Osteoblast (primary cell): ENCODE measurements around the gene SLC35F5. TPM values are rescaled to one million over a fixed set of nuclear protein-coding genes. Genes with fewer than 3 reads are reported as not detected.

ENCODE experiments used
- DNase-seq: peaks from one replicate; pipeline ENCODE4 v3.0.0; 2011; ENCODE audit warnings: low spot score, mixed read lengths; ENCODE audit not compliant: insufficient read length; ENCODE audit errors: missing footprints
- H2AFZ ChIP-seq: 2 replicates; pipeline ENCODE4 v1.6.0; 2011; ENCODE audit warnings: mild to moderate bottlenecking, low read length
- H3K27ac ChIP-seq: 2 replicates; pipeline ENCODE4 v1.5.1; 2011; ENCODE audit warnings: mild to moderate bottlenecking, low read depth, low read length, moderate library complexity
- H3K27me3 ChIP-seq: 2 replicates; pipeline ENCODE4 v1.6.0; 2012; ENCODE audit warnings: mild to moderate bottlenecking, control low read depth, inconsistent platforms, low read length, moderate library complexity; ENCODE audit not compliant: insufficient read depth
- H3K36me3 ChIP-seq: 2 replicates; pipeline ENCODE4 v1.5.1; 2011; ENCODE audit warnings: mild to moderate bottlenecking, low read length, control low read depth, moderate library complexity; ENCODE audit not compliant: insufficient read depth
- H3K4me1 ChIP-seq: 2 replicates; pipeline ENCODE4 v1.5.1; 2011; ENCODE audit warnings: mild to moderate bottlenecking, low read length, control low read depth, moderate library complexity; ENCODE audit not compliant: insufficient read depth
- H3K4me2 ChIP-seq: 2 replicates; pipeline ENCODE4 v1.6.0; 2011; ENCODE audit warnings: mild to moderate bottlenecking, low read length; ENCODE audit not compliant: insufficient read depth
- H3K4me3 ChIP-seq: fragments of 200-600 bp; sonication (generic); 3 replicates; pipeline ENCODE4 v1.5.1; 2012; ENCODE audit warnings: mild to moderate bottlenecking, low read length, inconsistent platforms; ENCODE audit not compliant: insufficient read depth
- H3K79me2 ChIP-seq: 2 replicates; pipeline ENCODE4 v1.6.0; 2012; ENCODE audit warnings: mild to moderate bottlenecking, low read length, control low read depth, inconsistent platforms; ENCODE audit not compliant: insufficient read depth
- H3K9me3 ChIP-seq: 2 replicates; pipeline ENCODE4 v1.5.1; 2011; ENCODE audit warnings: low read depth, low read length, control low read depth
- H4K20me1 ChIP-seq: 2 replicates; pipeline ENCODE4 v1.6.0; 2012; ENCODE audit warnings: mild to moderate bottlenecking, low read length, control low read depth; ENCODE audit not compliant: insufficient read depth
- CTCF ChIP-seq: IDR thresholded peaks from 2 replicates; pipeline ENCODE4 v1.5.1; 2011; ENCODE audit warnings: mild to moderate bottlenecking, low read depth, low read length, moderate library complexity; ENCODE audit errors: extremely low read depth
- total RNA-seq: library from RNA; depleted of rRNA; stranded (reverse); fragments of >200 nt; gene quantifications from 2 replicates; pipeline ENCODE4 v1.2.3, GENCODE V29; 2012

The SLC35F5 gene
- total RNA-seq, 1 donor: 245 TPM

GRCh38 chr2:113765276-113765675 lies 8.8 kb upstream of the SLC35F5 start:
- H4K20me1 ChIP-seq: no peaks in the 10 kb centered on the region
- no peak overlapping the region for H3K4me3 ChIP-seq
- no peak overlapping the region for H2AFZ ChIP-seq
- no peaks in the 10 kb centered on the region for H3K79me2 ChIP-seq
- DNase-seq: no peak
- no peak for TF ChIP-seq CTCF
- H3K4me1 ChIP-seq: peaks cover 25% of the 10 kb centered on the region
- H3K4me2 ChIP-seq: no peak overlapping the region
- no peaks in the 10 kb centered on the region for H3K9me3 ChIP-seq
- no peak overlapping the region for H3K27ac ChIP-seq
- H3K36me3 ChIP-seq: no peaks in the 10 kb centered on the region
- no peaks in the 10 kb centered on the region for H3K27me3 ChIP-seq

GRCh38 chr2:113762377-113763118 lies 6.1 kb upstream of the SLC35F5 start:
- no peaks in the 10 kb centered on the region for H3K9me3 ChIP-seq
- peak overlapping the region; percentile 26 for H3K4me3 ChIP-seq
- peak overlapping the region; percentile 90 for H3K27ac ChIP-seq
- no peak for TF ChIP-seq CTCF
- H3K4me1 ChIP-seq: peaks cover 31% of the 10 kb centered on the region
- H3K4me2 ChIP-seq: peak overlapping the region; percentile 72
- H3K36me3 ChIP-seq: no peaks in the 10 kb centered on the region
- DNase-seq: peak; percentile 78
- H3K79me2 ChIP-seq: no peaks in the 10 kb centered on the region
- H3K27me3 ChIP-seq: no peaks in the 10 kb centered on the region
- H2AFZ ChIP-seq: peak overlapping the region; percentile 66
- no peaks in the 10 kb centered on the region for H4K20me1 ChIP-seq

- H4K20me1 ChIP-seq: no peaks in the 10 kb centered on the region
- H3K9me3 ChIP-seq: no peaks in the 10 kb centered on the region
- DNase-seq: peak; percentile 42
- H3K36me3 ChIP-seq: no peaks in the 10 kb centered on the region
- no peak for TF ChIP-seq CTCF
- peaks cover 10% of the 10 kb centered on the region for H3K79me2 ChIP-seq
- peak overlapping the region; percentile 41 for H3K4me2 ChIP-seq
- H3K4me3 ChIP-seq: no peak overlapping the region
- H3K27me3 ChIP-seq: no peaks in the 10 kb centered on the region
- no peak overlapping the region for H2AFZ ChIP-seq
- peak overlapping the region; percentile 90 for H3K27ac ChIP-seq
- peaks cover 36% of the 10 kb centered on the region for H3K4me1 ChIP-seq
Measured at GRCh38 chr2:113760400-113760799, 4.0 kb upstream of the SLC35F5 start.

GRCh38 chr2:113757138-113757657 lies 756 bp upstream of the SLC35F5 start:
- Histone ChIP-seq H3K79me2 (peaks cover 39% of the 10 kb centered on the region), H2AFZ (peak overlapping the region; percentile 98), H3K4me2 (peak overlapping the region; percentile 98), H3K27me3 (no peaks in the 10 kb centered on the region), H3K4me3 (peak overlapping the region; percentile 97), H3K27ac (peak overlapping the region; percentile 90), H3K4me1 (peaks cover 36% of the 10 kb centered on the region), H3K36me3 (peaks cover 5% of the 10 kb centered on the region), H3K9me3 (no peaks in the 10 kb centered on the region), H4K20me1 (peaks cover 6% of the 10 kb centered on the region)
- TF ChIP-seq CTCF: no peak
- DNase-seq: no peak
